Measurements from ENCODE around the gene GPHN.

DNA sequence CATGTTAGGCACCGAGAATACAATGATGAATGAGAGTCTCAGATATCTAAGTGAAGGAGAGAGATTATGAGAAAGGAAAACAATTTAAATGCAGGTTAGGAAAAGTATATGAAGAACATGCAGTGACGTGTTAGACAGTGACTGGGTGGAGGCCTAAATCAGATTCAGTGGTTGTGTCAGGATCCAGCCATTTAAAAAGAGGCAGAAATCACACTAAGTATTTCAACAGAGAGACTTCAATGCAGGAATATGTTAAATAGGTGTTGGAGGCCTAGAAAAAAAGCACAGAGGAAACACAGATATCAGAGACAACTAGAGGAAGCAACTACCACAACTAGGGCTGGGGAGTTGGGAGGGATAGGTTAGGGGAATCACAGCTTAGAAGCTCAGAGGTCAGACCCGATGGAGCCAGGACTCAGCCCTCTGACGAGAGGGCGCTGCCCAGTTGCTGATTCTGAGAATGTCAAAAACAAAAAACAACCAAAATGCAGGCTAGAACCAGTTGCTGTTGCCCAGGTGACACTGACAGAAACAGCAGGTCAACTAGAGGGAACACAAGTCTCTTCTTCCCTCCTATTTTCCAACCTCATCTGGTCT is 678.3 kb downstream of the GPHN start:
- TF ChIP-seq POLR2A (IDR thresholded peaks at IDR 0.05) = no peak
- TF ChIP-seq, protein P1, sequence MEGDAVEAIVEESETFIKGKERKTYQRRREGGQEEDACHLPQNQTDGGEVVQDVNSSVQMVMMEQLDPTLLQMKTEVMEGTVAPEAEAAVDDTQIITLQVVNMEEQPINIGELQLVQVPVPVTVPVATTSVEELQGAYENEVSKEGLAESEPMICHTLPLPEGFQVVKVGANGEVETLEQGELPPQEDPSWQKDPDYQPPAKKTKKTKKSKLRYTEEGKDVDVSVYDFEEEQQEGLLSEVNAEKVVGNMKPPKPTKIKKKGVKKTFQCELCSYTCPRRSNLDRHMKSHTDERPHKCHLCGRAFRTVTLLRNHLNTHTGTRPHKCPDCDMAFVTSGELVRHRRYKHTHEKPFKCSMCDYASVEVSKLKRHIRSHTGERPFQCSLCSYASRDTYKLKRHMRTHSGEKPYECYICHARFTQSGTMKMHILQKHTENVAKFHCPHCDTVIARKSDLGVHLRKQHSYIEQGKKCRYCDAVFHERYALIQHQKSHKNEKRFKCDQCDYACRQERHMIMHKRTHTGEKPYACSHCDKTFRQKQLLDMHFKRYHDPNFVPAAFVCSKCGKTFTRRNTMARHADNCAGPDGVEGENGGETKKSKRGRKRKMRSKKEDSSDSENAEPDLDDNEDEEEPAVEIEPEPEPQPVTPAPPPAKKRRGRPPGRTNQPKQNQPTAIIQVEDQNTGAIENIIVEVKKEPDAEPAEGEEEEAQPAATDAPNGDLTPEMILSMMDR (IDR thresholded peaks at IDR 0.05) = no peak
